ENCODE measurements around the gene ABAT.

DNA sequence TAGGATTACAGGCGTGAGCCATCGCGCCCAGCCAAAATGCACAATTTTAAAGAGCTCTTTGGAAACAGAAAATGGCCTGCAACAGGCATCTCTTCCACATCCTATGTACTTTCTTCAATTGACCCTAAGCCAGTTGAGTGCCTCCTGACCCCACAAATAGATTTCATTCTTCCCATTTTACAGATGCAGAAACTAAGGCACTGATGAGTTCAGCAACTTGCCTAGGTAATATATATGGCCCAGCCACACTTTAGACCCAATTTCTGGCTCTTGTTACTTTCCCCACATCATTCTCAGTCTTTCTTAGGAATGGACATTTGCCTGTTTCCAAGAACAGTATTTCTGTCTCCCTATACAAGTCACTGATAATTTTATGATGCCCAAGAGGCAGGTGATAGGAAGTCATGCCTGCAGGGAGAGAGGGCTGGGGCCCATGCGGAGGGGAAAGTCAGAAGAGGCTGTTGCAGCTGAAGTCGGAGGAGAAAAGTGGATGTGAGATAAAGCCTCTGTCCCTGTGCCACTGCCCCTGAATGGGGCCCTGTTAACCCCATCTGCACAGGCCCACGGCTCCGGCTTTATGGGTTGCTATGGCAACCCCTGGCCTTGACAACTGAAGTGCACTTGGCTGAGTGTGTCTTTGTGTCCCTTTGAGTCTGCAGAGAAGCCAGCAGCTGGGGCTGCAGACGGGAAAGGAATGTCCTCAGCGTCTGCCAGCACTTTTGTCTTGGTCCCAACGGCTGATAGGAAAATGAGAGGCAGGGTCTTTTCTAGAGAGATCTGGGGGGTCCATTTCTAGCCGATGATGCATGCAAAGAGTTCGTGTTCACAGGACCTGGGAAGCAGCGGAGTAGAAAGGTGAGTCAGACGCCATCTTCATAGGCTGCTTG, 45.9 kb downstream of the ABAT start:
- TF ChIP-seq CTCF (IDR thresholded peaks at IDR 0.05; ENCODE audit: low read depth, low read length), result no peak
- no peak for TF ChIP-seq EZH2phosphoT487 (IDR thresholded peaks at IDR 0.05; ENCODE audit: low read depth)
